Activated CD4-positive, alpha-beta T cell treated with anti-CD3 and anti-CD28 coated beads, Interleukin-2, amount 10 ng/mL, durations not matched to agents 24 days and 14 days (primary cell): Measurements from ENCODE around the gene RBM41. TPM values are rescaled to one million over a fixed set of nuclear protein-coding genes. Genes with fewer than 3 reads are reported as not detected.
"Not testable (repeated sequence)": the region's sequence is repeated elsewhere in the genome, so short reads cannot be mapped to it uniquely, and the experiment has no call there.

ENCODE experiments used
- DNase-seq: peaks from one replicate; pipeline ENCODE4 v3.0.0; 2022
- H3K27ac Mint-ChIP-seq: one replicate; pipeline ENCODE4 v1.8.0; 2022; ENCODE audit warnings: mild to moderate bottlenecking, mixed read lengths
- H3K27me3 Mint-ChIP-seq: one replicate; pipeline ENCODE4 v1.8.0; 2022; ENCODE audit warnings: mixed read lengths
- H3K36me3 Mint-ChIP-seq: one replicate; pipeline ENCODE4 v1.8.0; 2022; ENCODE audit warnings: low read depth, mild to moderate bottlenecking, mixed read lengths
- H3K4me1 Mint-ChIP-seq: one replicate; pipeline ENCODE4 v1.8.0; 2021; ENCODE audit warnings: mixed read lengths
- H3K4me3 Mint-ChIP-seq: one replicate; pipeline ENCODE4 v1.8.0; 2022; ENCODE audit warnings: mild to moderate bottlenecking, moderate library complexity, mixed read lengths
- H3K9me3 Mint-ChIP-seq: one replicate; pipeline ENCODE4 v1.8.0; 2021; ENCODE audit warnings: mixed read lengths
- intact Hi-C: fragments of 100-400 bp; cut with micrococcal nuclease; formaldehyde crosslinking; loops from one replicate; pipeline ENCODE4 v1.15.1; 2023
- total RNA-seq: library from RNA; stranded (reverse); gene quantifications from 2 replicates; pipeline ENCODE4 v1.2.3, GENCODE V29; 2022

The RBM41 gene
- total RNA-seq, 1 donor from 2014 or later, result 16.2 TPM

DNA sequence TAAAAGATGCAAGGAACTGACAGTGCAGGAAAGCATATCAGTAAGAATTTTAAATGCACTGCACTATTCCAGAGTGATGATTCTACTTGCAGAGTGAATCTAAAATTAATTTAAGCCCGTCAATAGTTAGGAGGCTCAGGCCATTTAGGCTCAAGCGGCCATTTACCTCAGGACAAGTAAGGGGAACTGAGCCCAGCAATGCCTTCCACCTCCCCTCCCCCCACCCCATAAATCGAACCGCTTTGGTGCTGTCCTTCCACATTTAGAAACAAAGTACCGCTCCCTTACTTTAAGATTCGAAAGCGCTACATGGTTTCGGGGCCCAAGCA, 665 bp downstream of the RBM41 start:
- DNase-seq, result no peak
- peak overlapping the region; percentile 97 for H3K4me3 Mint-ChIP-seq
- no peaks in the 10 kb centered on the region for H3K9me3 Mint-ChIP-seq
- peaks cover 26% of the 10 kb centered on the region for H3K4me1 Mint-ChIP-seq
- intact Hi-C loops, result loop anchor here (1.0 to 10.0 kb wide), 6 partner anchors 39 to 973 kb away; partner anchors contain the start of genes ATG4A, DNAAF6, NUP62CL and PRPS1
- no peaks in the 10 kb centered on the region for H3K27me3 Mint-ChIP-seq
- peaks cover 41% of the 10 kb centered on the region for H3K36me3 Mint-ChIP-seq
- H3K27ac Mint-ChIP-seq, result peak overlapping the region; percentile 97

DNA sequence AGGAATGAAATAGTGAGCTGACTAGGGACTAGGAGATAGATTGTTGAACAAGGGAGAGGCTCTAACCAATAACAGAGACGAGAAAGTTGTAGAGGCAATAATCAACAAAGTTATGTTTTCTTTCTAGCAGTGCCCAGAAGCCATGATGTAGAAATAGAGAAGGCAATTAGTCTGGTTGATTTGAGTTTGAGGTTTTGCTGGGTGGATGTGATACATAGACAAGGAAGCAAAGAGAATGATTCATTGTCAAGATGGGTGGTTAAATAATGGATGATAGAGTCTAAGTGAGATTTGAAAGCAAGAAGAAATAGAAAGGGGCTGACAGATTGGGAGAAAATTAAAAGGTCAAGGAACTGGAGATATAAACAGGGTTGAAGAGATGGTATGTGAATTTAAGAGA, 11.2 kb downstream of the RBM41 start:
- DNase-seq, result no peak
- no peak overlapping the region for H3K4me3 Mint-ChIP-seq
- peaks cover 37% of the 10 kb centered on the region for H3K36me3 Mint-ChIP-seq
- intact Hi-C loops, result no loop called here
- no peaks in the 10 kb centered on the region for H3K9me3 Mint-ChIP-seq
- H3K27me3 Mint-ChIP-seq, result no peaks in the 10 kb centered on the region
- no peak overlapping the region for H3K27ac Mint-ChIP-seq
- H3K4me1 Mint-ChIP-seq, result peaks cover 11% of the 10 kb centered on the region

DNA sequence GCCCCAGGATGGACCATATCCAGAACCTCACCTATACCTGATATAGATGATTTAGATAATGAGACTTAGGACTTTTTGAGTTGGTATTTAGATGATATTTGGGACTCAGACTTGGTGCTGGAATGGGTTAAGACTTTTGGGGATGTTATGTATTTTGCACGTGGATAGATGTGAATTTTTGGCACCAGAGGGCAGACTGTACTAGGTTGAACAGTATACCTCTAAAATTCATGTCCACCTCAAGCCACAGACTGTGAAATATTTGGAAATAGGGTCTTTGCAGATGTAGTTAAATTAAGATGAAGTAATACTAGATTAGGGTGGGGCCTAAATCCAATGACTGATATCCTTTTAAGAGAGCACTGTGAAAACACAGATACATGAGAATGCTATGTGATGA, 15.6 kb downstream of the RBM41 start:
- Mint-ChIP-seq H3K27ac (no peak overlapping the region), H3K9me3 (no peaks in the 10 kb centered on the region), H3K4me1 (peaks cover 7% of the 10 kb centered on the region), H3K27me3 (no peaks in the 10 kb centered on the region), H3K4me3 (no peak overlapping the region), H3K36me3 (peaks cover 40% of the 10 kb centered on the region)
- DNase-seq, result no peak
- intact Hi-C loops, result no loop called here

DNA sequence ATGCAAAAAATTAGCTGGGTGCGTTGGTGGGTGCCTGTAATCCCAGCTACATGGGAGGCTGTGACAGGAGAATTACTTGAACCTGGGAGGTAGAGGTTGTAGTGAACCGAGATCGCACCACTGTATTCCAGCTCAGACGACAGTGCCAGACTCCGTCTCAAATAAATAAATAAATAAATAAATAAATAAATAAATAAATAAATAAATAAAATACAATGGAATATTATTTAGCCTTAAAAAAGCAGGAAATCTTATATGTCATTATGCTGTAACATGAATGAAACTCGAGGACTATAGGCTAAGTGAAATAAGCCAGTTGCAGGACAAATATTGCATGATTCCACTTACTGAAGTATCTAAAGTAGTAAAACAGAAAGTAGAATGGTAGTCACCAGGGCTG, 42.5 kb downstream of the RBM41 start:
- intact Hi-C loops, result no loop called here
- H3K27ac Mint-ChIP-seq, result no peak overlapping the region
- H3K9me3 Mint-ChIP-seq, result peaks cover 6% of the 10 kb centered on the region
- H3K27me3 Mint-ChIP-seq, result no peaks in the 10 kb centered on the region
- H3K4me3 Mint-ChIP-seq, result no peak overlapping the region
- H3K4me1 Mint-ChIP-seq, result peaks cover 4% of the 10 kb centered on the region
- no peak for DNase-seq
- peaks cover 12% of the 10 kb centered on the region for H3K36me3 Mint-ChIP-seq

DNA sequence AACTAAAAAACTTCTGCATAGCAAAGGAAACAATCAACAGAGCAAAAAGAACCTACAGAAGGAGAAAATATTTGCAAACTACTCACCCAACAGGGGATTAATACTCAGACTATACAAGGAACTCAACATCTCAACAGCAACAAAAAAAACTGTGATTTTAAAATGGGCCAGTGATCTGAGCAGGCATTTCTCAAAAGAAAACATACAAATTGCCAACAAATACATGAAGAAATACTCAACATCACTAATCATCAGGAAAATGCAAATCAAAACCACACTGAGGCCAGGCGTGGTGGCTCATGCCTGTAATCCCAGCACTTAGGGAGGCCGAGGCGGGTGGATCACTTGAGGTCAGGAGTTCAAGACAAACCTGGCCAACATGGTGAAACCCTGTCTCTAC, 60.9 kb downstream of the RBM41 start:
- intact Hi-C loops, H3K27me3 Mint-ChIP-seq, DNase-seq, H3K9me3 Mint-ChIP-seq, H3K36me3 Mint-ChIP-seq, H3K4me1 Mint-ChIP-seq, H3K4me3 Mint-ChIP-seq, H3K27ac Mint-ChIP-seq: not testable (repeated sequence)

DNA sequence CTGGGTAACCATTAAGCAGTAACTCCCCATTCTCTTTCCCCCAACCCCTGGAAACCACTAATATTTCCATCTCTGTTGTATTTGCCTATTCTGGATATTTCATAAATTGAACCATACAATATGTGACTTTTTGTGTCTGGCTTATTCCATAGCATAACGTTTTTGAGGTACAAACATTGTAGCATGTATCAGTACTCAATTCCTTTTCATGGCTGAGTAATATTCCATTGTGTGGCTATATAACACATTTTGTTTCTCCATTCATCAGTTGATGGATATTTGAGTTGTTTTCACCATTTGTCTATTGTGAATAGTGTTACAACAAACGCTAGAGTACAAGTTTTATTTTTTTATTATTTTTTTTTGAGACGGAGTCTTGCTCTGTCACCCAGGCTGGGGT, 63.6 kb downstream of the RBM41 start:
- Mint-ChIP-seq H3K27ac (no peak overlapping the region), H3K36me3 (peaks cover 3% of the 10 kb centered on the region), H3K4me3 (no peak overlapping the region), H3K9me3 (no peaks in the 10 kb centered on the region), H3K27me3 (no peaks in the 10 kb centered on the region), H3K4me1 (no peaks in the 10 kb centered on the region)
- no peak for DNase-seq
- intact Hi-C loops, result no loop called here

DNA sequence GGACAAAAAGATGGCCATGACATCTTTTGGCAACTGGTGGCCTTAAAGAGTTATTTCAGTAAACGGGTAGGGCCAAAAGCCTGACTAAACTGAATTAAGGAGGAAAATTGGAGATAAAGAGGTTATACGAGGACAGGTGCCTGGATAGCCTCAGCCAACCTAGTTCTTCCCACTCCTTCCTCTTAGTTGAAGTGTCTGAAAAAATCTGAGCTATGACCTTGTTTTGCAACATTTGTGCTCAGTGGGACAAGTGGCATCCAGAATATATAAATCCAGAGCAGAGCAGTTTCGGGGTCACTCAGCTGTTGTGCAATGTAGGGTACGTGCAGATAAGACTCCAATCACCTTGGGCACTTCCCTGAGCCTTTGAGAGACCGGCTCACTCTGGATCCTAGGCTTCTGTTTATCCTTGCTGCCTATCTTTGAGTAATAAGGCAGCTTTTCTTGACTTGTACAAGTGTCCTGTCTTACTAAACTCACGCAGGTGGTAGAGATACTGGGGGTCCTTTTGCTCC, 68.4 kb downstream of the RBM41 start:
- peaks cover 1% of the 10 kb centered on the region for H3K36me3 Mint-ChIP-seq
- no peak overlapping the region for H3K27ac Mint-ChIP-seq
- intact Hi-C loops, result no loop called here
- no peaks in the 10 kb centered on the region for H3K27me3 Mint-ChIP-seq
- DNase-seq, result no peak
- H3K9me3 Mint-ChIP-seq, result no peaks in the 10 kb centered on the region
- no peak overlapping the region for H3K4me3 Mint-ChIP-seq
- no peaks in the 10 kb centered on the region for H3K4me1 Mint-ChIP-seq

DNA sequence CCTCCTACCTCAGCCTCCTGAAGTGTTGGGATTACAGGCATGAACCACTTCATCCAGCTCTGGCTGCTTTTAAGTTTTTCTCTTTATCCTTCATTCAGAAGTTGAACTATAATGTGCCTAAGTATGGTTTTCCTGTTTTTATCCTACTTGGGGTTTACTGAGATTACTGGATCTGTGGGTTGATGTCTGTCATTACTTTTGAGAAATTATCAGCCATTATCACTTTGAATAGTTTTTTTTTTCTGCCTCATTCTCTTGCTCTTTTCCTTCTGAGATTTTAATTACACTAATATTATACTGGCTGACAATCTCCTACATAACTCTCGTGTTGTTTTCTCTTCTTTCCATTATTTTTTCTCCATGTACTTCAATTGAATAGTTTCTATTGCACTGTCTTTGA, 71.0 kb downstream of the RBM41 start:
- intact Hi-C loops, result no loop called here
- Mint-ChIP-seq H3K9me3 (no peaks in the 10 kb centered on the region), H3K4me3 (no peak overlapping the region), H3K36me3 (peaks cover 1% of the 10 kb centered on the region), H3K4me1 (no peaks in the 10 kb centered on the region), H3K27me3 (no peaks in the 10 kb centered on the region), H3K27ac (no peak overlapping the region)
- DNase-seq, result no peak

DNA sequence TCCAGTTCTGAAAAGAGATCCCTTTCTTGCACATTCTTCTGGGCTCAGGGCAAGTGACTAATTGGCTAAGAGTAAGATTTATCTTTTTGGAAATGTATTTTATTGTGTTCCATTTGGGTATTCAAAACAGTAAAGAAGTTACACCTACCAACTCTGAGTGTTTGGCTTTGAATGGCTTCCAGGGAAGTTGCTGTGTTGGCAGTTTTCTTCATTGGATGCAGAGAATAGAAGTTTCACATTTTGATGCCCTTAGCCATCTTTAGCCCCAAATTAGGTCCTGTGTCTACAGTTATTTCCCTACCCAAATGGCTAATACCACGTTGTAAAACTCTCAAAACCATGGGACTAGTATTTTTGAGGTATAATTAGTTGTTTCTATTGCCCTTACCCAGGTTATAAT, 88.9 kb downstream of the RBM41 start:
- no peaks in the 10 kb centered on the region for H3K36me3 Mint-ChIP-seq
- no peak for DNase-seq
- H3K9me3 Mint-ChIP-seq, result no peaks in the 10 kb centered on the region
- H3K4me3 Mint-ChIP-seq, result no peak overlapping the region
- H3K4me1 Mint-ChIP-seq, result no peaks in the 10 kb centered on the region
- peaks cover 3% of the 10 kb centered on the region for H3K27me3 Mint-ChIP-seq
- no peak overlapping the region for H3K27ac Mint-ChIP-seq
- intact Hi-C loops, result no loop called here

DNA sequence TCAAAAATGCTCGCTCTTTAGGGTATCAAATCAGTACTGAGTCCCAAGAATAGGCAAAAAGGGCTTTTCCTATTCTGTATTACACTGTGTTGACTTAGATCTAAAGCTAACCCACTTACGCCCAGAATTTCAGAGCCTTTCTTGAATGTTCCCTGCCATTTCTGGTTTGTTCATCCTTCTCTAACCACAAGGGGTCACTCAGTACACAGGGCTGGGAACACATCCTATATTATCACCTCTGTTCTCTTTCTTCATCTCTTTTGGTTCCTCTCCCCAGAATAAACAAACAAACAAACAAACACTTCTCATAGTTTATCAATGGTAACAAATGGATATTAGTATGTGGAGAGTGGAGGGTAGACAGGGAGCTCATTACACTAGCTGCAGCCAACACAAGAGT, 93.1 kb downstream of the RBM41 start:
- DNase-seq, result peak; percentile 58
- no peaks in the 10 kb centered on the region for H3K9me3 Mint-ChIP-seq
- intact Hi-C loops, result loop anchor here (2.0 kb wide), 1 partner anchor 403 kb away; no protein-coding TSS in a partner anchor
- no peaks in the 10 kb centered on the region for H3K36me3 Mint-ChIP-seq
- H3K27ac Mint-ChIP-seq, result no peak overlapping the region
- H3K27me3 Mint-ChIP-seq, result peaks cover 5% of the 10 kb centered on the region
- H3K4me3 Mint-ChIP-seq, result no peak overlapping the region
- no peaks in the 10 kb centered on the region for H3K4me1 Mint-ChIP-seq

DNA sequence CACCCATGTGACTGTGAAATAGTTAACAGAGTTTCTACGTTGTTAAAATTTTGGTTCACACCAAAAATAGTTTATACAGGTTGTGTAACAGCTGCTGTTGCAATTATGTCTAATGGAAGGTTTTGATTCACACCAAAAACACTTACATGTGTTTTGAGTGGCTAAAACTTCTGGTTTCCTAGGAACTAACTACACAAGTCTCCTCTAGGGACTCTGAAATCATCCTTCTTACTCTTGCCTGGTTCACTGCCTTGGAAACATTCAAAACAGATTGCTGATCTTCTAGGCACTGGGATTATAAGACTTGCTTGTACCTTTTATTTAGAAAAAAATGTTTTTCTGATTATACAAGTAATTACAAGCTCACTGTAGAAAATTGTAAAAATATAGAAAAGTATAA, 103.7 kb downstream of the RBM41 start:
- no peak for DNase-seq
- intact Hi-C loops, result no loop called here
- Mint-ChIP-seq H3K4me1 (no peaks in the 10 kb centered on the region), H3K36me3 (no peaks in the 10 kb centered on the region), H3K27ac (no peak overlapping the region), H3K9me3 (peaks cover 4% of the 10 kb centered on the region), H3K4me3 (no peak overlapping the region), H3K27me3 (no peaks in the 10 kb centered on the region)

Other genes with a start within 250 kb of the RBM41 start
- not detected in 2 replicates for gene RIPPLY1, start 215.5 kb downstream of the RBM41 start, total RNA-seq
- not detected in 2 replicates for gene CLDN2, start 198.4 kb downstream of the RBM41 start, total RNA-seq
- 7.1 and 7.8 TPM in 2 replicates for gene MORC4, start 118.6 kb downstream of the RBM41 start, total RNA-seq
- 1.1 and 1.2 TPM in 2 replicates for gene NUP62CL, start 87.6 kb upstream of the RBM41 start, total RNA-seq
- gene DNAAF6, start 87.8 kb upstream of the RBM41 start, total RNA-seq, result not detected in 2 replicates